OCI-M2 (cell line): ENCODE data around the gene ARX.

Experiments used
- DNase-seq: peaks from one replicate; lab custom pipeline; 2025; ENCODE audit not compliant: unreplicated experiment; lab: John Stamatoyannopoulos, UW

Gene ARX

DNA sequence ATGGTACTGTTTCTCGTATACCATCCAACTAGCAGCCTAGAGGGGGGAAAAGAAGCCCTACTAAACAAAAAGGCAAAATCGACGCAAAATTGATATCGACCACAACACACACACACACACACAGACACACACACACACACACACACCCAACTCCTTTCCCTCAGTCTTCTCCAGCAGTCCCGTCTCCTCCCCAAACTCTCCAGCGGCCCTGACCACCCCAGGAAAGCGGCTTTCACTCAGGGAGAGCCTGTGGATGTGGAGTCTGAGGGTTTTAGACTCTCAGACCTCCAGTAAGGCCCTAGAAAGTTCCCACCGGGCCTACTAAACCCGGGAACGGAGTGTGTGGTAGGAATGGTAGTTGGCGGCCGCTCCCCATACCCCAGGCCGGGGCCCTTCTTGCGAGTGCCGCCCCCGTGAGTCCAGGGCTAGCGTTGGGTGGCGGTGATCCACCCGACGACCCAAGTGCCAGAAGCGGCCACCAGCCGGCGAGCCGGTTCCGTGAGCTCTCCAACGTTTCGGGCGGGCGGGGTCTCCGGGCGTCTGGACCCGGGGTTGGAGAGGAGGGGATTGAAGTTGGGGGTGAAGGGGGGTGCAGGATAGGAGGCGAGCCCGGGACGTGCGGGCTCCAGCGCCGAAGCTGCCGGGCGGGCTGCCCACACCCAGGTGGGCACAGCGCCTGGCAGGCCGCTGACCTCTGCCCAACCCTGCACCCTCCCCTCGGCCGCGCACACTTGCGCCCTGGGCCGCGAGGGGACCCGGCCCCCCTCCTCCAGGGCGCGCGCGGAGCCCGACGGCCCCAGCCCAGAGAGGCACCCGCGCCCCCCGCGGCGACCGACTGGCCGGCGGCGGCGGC, 13.7 kb downstream of the ARX start:
- no peak for DNase-seq

DNA sequence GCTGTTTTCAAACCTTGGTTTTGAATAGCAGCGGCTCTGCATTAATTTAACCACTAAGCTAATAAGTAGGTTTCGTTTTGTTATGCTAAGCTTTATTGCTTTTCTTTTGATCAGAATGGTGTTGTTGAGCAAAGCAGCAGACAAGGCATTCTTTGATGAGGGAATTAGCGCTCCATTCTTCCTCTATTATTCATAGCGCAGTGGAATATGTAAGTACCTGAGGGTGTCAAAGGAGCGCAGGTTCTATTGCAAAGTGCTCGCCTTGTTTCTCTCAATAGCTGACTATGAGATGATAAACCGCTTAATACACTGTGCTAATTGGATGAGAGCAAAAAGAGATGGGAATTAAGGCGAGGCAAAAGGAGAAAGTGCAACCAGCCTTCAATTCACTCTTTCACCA, 16.3 kb downstream of the ARX start:
- no peak for DNase-seq

DNA sequence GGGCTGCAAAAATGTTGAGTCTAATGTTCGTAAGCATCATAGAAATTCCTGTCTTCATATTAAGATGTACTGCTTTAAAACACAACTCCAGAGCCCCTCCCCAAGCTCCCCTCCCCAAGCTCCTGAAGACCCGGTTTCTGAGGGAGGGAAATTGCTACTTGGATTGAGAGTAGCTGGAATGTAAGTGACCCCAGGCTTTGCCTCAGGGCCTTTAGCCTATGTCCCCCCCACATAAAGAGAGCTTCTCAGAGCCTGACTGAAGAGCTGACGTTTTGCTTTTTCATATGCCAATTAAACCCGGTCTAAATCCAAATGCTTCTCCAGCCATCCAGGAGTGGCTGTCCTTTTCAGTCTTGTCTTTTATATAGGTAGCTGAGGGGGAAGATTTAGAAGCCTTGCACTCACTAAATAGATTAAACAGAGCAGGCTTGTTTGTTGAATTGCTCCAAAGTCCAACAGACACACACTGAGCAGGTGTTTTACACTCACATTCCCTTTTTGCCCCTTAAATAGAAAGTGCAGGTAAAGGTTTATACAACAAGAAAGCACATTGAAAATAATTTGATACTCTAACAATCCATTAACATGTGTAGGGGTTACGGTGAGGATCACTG, 19.6 kb downstream of the ARX start:
- no peak for DNase-seq

DNA sequence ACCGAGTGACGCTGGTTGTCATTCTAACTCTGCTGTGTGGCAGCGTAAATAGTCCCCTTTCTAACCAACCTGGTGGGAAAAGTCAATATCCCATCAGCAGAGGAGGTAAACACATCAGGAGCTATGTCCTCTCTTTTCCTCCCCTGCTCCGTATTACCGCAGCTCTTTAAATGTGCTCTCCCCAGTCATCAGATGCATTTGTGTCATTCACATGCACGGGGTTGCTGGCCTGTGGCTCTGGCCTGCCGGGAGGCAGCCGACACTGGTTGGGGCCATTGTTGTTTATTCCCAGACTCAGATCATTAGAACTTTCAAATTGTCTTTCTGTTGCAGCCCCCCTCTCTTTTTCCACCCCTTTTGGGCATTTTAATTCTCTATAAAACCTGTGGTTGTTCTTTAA, 21.9 kb downstream of the ARX start:
- DNase-seq, result no peak

DNA sequence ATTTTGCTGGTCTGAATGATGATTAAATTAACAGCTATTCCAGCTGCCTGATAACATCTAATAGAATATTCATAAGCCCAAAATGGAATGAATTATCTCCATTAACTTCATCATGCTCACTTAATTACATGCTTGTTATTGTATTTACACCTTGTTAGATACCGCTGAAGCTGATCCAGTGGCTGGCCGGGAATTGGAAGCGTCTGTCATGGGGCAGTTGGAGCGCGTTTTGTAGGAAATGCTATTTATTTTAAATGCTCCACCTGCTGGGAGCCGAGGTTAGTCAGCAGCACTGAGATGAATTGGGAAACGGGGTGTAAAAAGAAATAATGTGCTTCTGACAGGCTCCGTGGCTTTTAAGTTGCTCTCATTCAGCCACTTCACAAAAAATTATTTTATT, 25.2 kb downstream of the ARX start:
- no peak for DNase-seq

DNA sequence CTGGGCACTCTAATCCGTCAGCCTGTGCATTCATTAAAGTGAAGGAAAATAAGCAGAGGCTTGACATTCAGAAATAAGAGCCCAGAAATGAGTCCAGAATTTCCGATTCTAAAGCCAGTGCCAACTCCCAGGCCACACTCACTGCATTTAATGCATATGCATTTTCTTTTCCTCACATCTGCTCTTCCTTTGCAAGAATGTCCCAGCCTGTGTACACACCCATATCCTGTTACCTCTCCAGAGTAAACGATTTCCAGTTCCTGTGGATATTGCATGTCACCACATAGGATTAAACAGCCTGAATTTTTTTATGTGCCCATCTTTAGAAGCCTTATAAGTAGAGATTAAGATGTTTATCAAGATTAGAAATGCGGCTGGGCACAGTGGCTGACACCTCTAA, 27.5 kb downstream of the ARX start:
- DNase-seq, result no peak

DNA sequence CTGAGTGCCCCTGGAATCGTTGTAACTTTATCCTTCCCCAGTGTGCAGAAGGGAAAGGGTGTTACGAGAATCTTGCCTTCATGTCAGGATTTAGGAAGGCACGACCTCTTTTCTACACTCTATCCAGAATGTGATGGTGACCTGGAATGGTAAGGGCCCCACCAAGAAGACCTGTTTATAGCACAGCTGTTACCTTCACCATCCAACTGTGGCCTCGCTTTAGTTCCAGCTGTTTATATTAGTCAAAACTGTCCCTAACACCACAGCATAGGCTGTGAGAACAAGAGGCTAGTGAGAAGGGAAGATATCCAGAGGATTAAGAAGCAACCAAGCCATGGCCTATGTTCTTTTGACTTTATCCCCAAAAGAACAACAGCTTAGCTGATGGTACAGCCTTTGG, 28.0 kb downstream of the ARX start:
- no peak for DNase-seq

DNA sequence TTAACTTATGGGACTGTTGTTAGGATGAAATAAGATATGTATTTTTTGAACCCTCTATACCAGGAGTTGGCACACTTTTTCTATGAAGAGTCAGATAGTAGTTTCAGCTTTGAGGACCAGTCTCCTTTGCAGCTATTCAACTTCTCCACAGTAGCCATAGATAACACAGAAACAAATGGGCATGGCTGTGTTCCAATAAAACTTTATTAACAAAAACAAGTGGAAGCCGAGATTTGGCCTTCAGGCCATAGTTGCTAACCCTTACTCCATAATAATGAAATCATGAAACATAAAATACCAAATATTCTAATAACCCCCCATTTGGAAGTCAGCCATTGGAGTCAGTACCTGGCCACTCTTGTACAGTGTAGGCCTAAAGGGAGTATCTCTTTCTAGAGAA, 30.6 kb downstream of the ARX start:
- DNase-seq, result no peak

DNA sequence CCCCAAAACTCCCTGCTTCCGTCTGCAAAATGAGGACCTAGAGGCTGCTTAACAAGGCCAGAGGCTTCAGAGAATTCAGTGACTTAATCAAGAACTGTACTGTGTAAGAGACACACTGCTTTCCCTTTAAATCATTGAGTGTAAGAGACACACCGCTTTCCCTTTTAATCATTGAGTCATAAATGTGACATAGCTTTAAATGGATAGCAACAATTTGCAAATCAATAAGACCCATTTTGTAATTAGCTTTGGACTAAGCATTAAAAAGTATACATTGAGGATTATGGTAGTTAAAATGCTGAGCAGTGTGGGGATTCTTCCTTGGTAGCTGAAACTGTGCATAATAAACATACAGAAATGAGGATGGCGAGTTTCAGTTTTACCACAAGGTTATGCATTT, 31.8 kb downstream of the ARX start:
- no peak for DNase-seq

DNA sequence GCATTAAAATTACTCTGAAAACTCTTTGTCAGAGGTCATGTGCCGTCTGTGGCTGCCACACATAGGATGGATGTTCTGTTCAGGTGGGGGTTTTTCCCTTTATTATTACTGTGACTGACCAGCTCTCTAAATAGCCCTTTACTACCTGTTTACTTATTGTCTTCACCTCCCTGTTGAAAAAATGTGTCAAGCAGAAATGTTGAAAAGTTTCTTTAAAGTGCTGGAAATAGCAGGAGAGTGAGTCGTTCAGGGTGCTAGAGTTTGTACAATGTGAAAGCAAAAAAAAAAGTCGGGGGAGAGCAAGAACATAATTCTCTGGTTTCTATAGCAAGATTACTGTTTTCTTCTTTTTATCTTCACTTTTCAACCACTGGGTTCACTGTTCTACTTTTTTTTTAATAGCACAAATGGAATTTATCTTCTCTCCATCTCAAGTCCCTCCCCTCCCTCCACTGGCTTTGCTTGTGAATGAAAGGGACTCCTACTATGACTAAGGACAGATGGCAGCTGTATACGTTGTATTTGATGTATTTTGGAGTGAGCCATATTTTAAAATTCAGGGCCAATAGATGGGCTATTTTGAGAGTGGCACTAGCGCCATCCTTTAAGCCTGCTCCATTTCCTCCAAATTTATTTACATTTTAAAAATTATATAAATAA, 33.3 kb downstream of the ARX start:
- no peak for DNase-seq

DNA sequence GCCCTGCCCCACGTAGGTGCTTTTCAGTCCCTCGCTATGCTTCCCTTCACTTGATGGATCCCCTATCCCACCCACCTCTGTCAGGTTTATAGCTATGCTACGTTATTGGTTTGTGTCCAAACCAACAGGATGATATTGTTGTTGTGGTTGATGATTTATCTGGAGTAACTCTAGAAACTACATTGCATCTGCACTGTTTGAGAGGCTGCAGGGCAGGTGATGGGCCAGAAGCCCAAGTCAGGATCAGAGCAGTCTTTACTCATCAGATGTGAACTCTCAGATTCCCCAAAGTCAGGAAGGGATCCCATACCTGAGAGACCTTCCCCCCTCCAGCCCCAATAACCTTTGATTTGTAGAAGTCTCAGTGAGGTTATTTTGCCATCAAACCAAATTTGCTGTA, 34.7 kb downstream of the ARX start:
- no peak for DNase-seq

DNA sequence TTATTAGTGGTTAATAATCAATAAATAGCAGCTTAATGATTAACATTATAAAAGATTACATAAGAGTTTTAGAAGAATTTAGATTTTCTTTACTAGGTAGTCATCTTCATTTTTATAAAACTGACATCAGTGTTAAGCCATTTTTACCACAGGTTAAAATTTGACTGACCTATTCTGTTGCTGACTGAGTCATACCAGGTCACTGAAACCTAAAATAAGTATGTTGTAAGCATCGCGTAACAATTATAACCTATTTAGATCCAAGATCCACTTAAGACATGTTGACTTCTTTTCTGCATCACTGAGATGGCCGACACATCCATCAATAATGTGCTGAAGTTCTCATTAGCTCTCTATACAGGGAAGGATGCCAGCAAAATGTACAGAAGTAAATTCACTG, 36.7 kb downstream of the ARX start:
- DNase-seq, result no peak

DNA sequence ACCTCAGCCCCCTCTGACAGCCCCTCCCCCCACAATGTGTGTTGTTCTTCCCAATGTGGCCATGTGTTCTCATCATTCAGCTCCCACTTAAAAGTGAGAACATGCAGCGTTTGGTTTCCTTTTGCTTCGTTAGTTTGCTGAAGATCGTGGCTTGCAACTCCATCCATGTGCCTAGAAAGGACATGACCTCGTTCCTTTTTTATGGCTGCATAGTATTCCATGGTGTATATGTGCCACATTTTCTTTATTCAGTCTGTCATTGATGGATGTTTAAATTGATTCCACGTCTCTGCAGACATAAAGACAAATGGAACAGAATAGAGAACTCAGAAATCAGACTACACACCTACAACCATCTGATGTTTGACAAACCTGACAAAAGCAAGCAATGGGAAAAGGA, 46.0 kb downstream of the ARX start:
- DNase-seq, result no peak

DNA sequence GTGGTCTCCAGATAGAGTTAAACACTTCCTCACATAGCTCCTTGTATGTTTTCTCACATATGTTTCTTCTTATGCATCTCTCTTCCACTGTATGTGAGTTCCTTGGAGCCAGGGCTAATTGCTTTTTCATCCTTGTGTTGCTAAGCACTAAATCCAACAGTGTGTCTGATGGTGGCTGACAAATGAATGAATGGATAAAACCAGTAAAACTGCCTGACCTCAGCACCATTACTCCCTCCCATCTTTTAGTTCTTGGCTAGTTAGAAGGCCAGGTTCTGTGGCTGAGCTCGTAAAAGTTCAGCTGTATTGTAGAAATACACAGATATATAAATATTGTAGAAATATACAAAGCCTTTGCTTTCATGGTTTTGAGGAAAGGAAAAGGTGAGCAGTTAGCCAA, 50.4 kb downstream of the ARX start:
- DNase-seq, result no peak

DNA sequence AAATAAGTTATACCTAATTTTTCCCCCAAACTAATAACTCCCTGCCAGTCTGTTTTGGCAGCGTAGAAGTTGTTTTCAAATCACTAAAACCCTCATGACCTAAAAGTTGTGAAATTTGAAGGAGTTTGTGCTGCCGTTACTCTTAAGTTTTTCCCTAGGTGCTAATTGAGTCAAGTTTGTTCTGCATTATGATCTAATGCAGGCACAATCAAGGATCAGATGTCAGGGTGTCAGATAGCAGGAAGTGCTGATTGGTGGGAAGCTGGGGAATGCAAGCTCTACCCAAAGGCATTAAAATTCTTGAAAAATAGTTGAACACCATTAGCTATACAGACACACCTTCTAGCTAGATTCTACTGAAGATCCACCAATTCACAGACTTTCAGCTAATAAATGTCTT, 51.9 kb downstream of the ARX start:
- DNase-seq, result no peak

DNA sequence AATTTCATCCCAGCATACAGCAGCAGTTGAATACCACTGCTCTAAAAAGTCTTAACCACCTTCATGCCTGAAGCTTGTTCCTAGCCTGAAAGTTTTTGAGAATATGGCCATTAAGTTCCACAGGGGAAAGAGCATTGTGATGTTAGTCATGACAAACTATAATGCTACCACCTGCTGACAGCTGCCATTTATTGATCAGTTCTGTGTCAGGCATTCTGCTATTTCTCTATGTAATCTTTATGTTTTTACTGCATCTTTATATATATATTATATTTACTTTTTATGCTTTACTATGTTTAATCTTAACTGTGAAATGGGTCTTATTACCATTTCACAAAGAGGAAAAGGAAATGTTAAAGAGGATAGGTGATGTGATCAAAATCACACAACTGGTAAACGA, 54.0 kb downstream of the ARX start:
- no peak for DNase-seq

DNA sequence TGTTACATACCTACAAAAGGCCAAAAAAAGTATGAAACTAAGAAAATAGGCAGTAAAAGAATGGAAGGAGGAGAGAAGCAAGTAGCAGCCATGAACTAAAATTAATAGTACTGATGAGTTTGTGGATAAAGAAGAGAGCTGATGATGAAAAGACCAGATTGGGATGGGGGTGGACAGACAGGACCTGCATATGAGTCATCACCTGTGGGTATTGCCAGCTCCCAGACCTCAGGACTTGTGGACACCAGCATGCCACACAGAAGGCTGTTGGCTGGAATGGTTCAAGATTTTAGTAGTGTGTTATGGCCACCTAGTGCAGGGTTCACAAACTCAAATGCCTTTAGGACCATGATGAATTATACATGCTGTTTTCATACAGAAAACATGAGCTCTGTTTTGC, 58.9 kb downstream of the ARX start:
- no peak for DNase-seq

DNA sequence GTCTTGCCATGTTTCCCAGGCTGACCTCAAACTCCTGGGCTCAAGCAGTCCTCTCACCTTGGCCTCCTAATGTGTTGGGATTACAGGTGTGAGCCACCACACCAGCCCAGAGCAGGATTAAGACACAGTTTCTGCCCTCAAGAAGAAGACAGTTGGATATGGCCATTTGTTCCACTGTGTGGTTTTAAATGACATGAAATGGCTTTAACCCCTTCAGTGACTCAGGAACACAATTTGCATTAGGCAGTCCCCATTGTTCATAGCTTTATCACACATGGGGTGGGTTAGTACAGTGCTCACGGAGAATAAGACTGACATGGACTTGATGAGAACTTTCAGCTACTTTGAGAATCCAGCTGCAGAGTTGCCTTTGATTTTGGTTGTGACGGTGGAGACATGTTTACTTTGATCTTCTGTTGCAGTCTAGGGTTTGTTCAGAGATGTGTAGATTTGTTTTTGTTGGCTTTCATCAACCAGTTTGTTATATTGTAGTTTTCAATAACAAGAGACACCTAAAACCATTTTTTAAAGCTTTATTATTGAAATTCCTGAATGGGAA, 60.3 kb downstream of the ARX start:
- no peak for DNase-seq

DNA sequence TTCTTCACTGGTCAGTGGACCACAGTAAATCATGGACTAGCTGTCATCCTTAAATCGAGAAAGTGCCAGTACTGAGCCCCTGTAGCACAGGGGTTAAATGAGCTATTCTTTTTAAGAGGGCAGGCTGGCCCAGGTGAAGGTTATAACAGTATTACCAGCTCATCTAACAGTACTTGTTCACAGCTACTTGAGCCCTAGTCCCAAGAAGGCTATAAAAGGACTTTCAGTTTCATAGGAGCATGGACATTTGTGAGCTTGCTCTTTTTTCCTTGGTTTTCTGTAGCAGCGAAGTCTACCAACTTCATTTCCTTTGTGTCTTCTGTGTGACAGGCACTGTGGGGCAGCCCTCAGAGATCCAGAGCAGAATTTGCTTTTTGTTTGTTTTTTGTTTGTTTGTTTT, 61.0 kb downstream of the ARX start:
- no peak for DNase-seq
